ENCODE measurements around the gene ANGPTL8. TPM values are rescaled to one million over a fixed set of nuclear protein-coding genes. Genes with fewer than 3 reads are reported as not detected.

ANGPTL8 gene
- total and polyA plus RNA-seq, 4 donors: 11.8 TPM; not detected in 3

- intact Hi-C loops (cut with DNase I): loop anchor here (2.0 to 5.0 kb wide), 4 partner anchors 35 to 169 kb away; no protein-coding TSS in a partner anchor
- Histone ChIP-seq H3K4me3 (ENCODE audit: low read length in 2 of 2) (no peak overlapping the region), H3K27ac (ENCODE audit: low read depth in 1 of 2, low read length in 2 of 2) (no peak overlapping the region), H3K36me3 (ENCODE audit: control insufficient read depth in 1 of 2, insufficient read depth in 2 of 2, low read length in 1 of 2) (no peaks in the 10 kb centered on the region), H3K9me3 (ENCODE audit: control insufficient read depth, low read length) (no peaks in the 10 kb centered on the region), H3K27me3 (ENCODE audit: control insufficient read depth in 1 of 2, insufficient read depth in 2 of 2, low read length in 1 of 2) (no peaks in the 10 kb centered on the region), H3K4me1 (ENCODE audit: control insufficient read depth in 1 of 2, insufficient read depth in 2 of 2, low read length in 2 of 2) (no peaks in the 10 kb centered on the region)
- ATAC-seq (ENCODE audit: low FRiP score) (no peak), DNase-seq (no peak)
- 92% methylated on average over 24 of the region's 24 CpGs for WGBS, 2 donors
Measured at GRCh38 chr19:11201791-11202190, 37.6 kb upstream of the ANGPTL8 start.

- 64 to 67% methylated on average over 20 of the region's 20 CpGs for WGBS, 2 donors
- H3K4me1 ChIP-seq (ENCODE audit: control insufficient read depth in 1 of 2, insufficient read depth in 2 of 2, low read length in 2 of 2): no peaks in the 10 kb centered on the region
- DNase-seq (no peak), ATAC-seq (ENCODE audit: low FRiP score) (peak; percentile 1)
- H3K4me3 ChIP-seq (ENCODE audit: low read length in 2 of 2): no peak overlapping the region
- no peaks in the 10 kb centered on the region for H3K27me3 ChIP-seq (ENCODE audit: control insufficient read depth in 1 of 2, insufficient read depth in 2 of 2, low read length in 1 of 2)
- H3K27ac ChIP-seq (ENCODE audit: low read depth in 1 of 2, low read length in 2 of 2): peak overlapping the region; percentile 71 to 83
- no peaks in the 10 kb centered on the region for H3K9me3 ChIP-seq (ENCODE audit: control insufficient read depth, low read length)
- intact Hi-C loops (cut with DNase I): loop anchor here (2.0 to 5.0 kb wide), 4 partner anchors 36 to 170 kb away; no protein-coding TSS in a partner anchor
- H3K36me3 ChIP-seq (ENCODE audit: control insufficient read depth in 1 of 2, insufficient read depth in 2 of 2, low read length in 1 of 2): no peaks in the 10 kb centered on the region
Measured at GRCh38 chr19:11202488-11203193, 36.8 kb upstream of the ANGPTL8 start.

GRCh38 chr19:11203194-11204075 is 36.0 kb upstream of the ANGPTL8 start:
- intact Hi-C loops (cut with DNase I): loop anchor here (2.0 to 5.0 kb wide), 5 partner anchors 37 to 173 kb away; no protein-coding TSS in a partner anchor
- ATAC-seq (ENCODE audit: low FRiP score) (peak; percentile 83), DNase-seq (peak; percentile 91 to 94)
- H3K4me1 ChIP-seq (ENCODE audit: control insufficient read depth in 1 of 2, insufficient read depth in 2 of 2, low read length in 2 of 2): no peaks in the 10 kb centered on the region
- 4 to 8% methylated on average over 17 of the region's 17 CpGs for WGBS, 2 donors
- no peaks in the 10 kb centered on the region for H3K27me3 ChIP-seq (ENCODE audit: control insufficient read depth in 1 of 2, insufficient read depth in 2 of 2, low read length in 1 of 2)
- H3K9me3 ChIP-seq (ENCODE audit: control insufficient read depth, low read length): no peaks in the 10 kb centered on the region
- H3K4me3 ChIP-seq (ENCODE audit: low read length in 2 of 2): no peak overlapping the region
- H3K27ac ChIP-seq (ENCODE audit: low read depth in 1 of 2, low read length in 2 of 2): peak overlapping the region; percentile 71 to 83
- no peaks in the 10 kb centered on the region for H3K36me3 ChIP-seq (ENCODE audit: control insufficient read depth in 1 of 2, insufficient read depth in 2 of 2, low read length in 1 of 2)

- no peaks in the 10 kb centered on the region for H3K36me3 ChIP-seq (ENCODE audit: control insufficient read depth in 1 of 2, insufficient read depth in 2 of 2, low read length in 1 of 2)
- peak; percentile 0 for ATAC-seq (ENCODE audit: low FRiP score)
- no peak overlapping the region for H3K4me3 ChIP-seq (ENCODE audit: low read length in 2 of 2)
- peak overlapping the region in 1 of 2 donors; percentile 29 for H3K27ac ChIP-seq (ENCODE audit: low read depth in 1 of 2, low read length in 2 of 2)
- DNase-seq: no peak
- H3K4me1 ChIP-seq (ENCODE audit: control insufficient read depth in 1 of 2, insufficient read depth in 2 of 2, low read length in 2 of 2): no peaks in the 10 kb centered on the region
- 52 to 53% methylated on average over 9 of the region's 9 CpGs for WGBS, 2 donors
- no peaks in the 10 kb centered on the region for H3K9me3 ChIP-seq (ENCODE audit: control insufficient read depth, low read length)
- H3K27me3 ChIP-seq (ENCODE audit: control insufficient read depth in 1 of 2, insufficient read depth in 2 of 2, low read length in 1 of 2): no peaks in the 10 kb centered on the region
- intact Hi-C loops (cut with DNase I): loop anchor here (2.0 to 5.0 kb wide), 2 partner anchors 172 to 173 kb away; no protein-coding TSS in a partner anchor
Measured at GRCh38 chr19:11204076-11204602, 35.3 kb upstream of the ANGPTL8 start.

- DNase-seq (peak; percentile 81 to 83), ATAC-seq (ENCODE audit: low FRiP score) (no peak)
- H3K4me1 ChIP-seq (ENCODE audit: control insufficient read depth in 1 of 2, insufficient read depth in 2 of 2, low read length in 2 of 2): no peaks in the 10 kb centered on the region
- H3K9me3 ChIP-seq (ENCODE audit: control insufficient read depth, low read length): no peaks in the 10 kb centered on the region
- H3K27ac ChIP-seq (ENCODE audit: low read depth in 1 of 2, low read length in 2 of 2): peak overlapping the region in 1 of 2 donors; percentile 49
- no peaks in the 10 kb centered on the region for H3K36me3 ChIP-seq (ENCODE audit: control insufficient read depth in 1 of 2, insufficient read depth in 2 of 2, low read length in 1 of 2)
- whole genome bisulfite sequencing, 2 donors: 9 to 10% methylated on average over 5 of the region's 5 CpGs
- no peak overlapping the region for H3K4me3 ChIP-seq (ENCODE audit: low read length in 2 of 2)
- H3K27me3 ChIP-seq (ENCODE audit: control insufficient read depth in 1 of 2, insufficient read depth in 2 of 2, low read length in 1 of 2): no peaks in the 10 kb centered on the region
- intact Hi-C loops (cut with DNase I): loop anchor here (2.0 to 5.0 kb wide), 2 partner anchors 173 to 174 kb away; no protein-coding TSS in a partner anchor
Measured at GRCh38 chr19:11204943-11205349, 34.5 kb upstream of the ANGPTL8 start.

GRCh38 chr19:11205939-11206570 is 33.4 kb upstream of the ANGPTL8 start:
- no peaks in the 10 kb centered on the region for H3K27me3 ChIP-seq (ENCODE audit: control insufficient read depth in 1 of 2, insufficient read depth in 2 of 2, low read length in 1 of 2)

GRCh38 chr19:11208561-11209471 is 30.6 kb upstream of the ANGPTL8 start:
- intact Hi-C loops (cut with DNase I): no loop called here
- ATAC-seq (ENCODE audit: low FRiP score) (no peak), DNase-seq (no peak)
- Histone ChIP-seq H3K4me3 (ENCODE audit: low read length in 2 of 2) (no peak overlapping the region), H3K36me3 (ENCODE audit: control insufficient read depth in 1 of 2, insufficient read depth in 2 of 2, low read length in 1 of 2) (no peaks in the 10 kb centered on the region), H3K27ac (ENCODE audit: low read depth in 1 of 2, low read length in 2 of 2) (no peak overlapping the region), H3K27me3 (ENCODE audit: control insufficient read depth in 1 of 2, insufficient read depth in 2 of 2, low read length in 1 of 2) (no peaks in the 10 kb centered on the region), H3K9me3 (ENCODE audit: control insufficient read depth, low read length) (no peaks in the 10 kb centered on the region), H3K4me1 (ENCODE audit: control insufficient read depth in 1 of 2, insufficient read depth in 2 of 2, low read length in 2 of 2) (no peaks in the 10 kb centered on the region)
- WGBS, 2 donors: 84 to 87% methylated on average over 37 to 38 of the region's 38 CpGs

More at GRCh38 chr19:11205939-11206570, 33.4 kb upstream of the ANGPTL8 start:
- no peak overlapping the region for H3K27ac ChIP-seq (ENCODE audit: low read depth in 1 of 2, low read length in 2 of 2)
- no peak overlapping the region for H3K4me3 ChIP-seq (ENCODE audit: low read length in 2 of 2)
- H3K36me3 ChIP-seq (ENCODE audit: control insufficient read depth in 1 of 2, insufficient read depth in 2 of 2, low read length in 1 of 2): no peaks in the 10 kb centered on the region
- DNase-seq (no peak), ATAC-seq (ENCODE audit: low FRiP score) (no peak)
- 80 to 84% methylated on average over 9 of the region's 9 CpGs for WGBS, 2 donors
- H3K4me1 ChIP-seq (ENCODE audit: control insufficient read depth in 1 of 2, insufficient read depth in 2 of 2, low read length in 2 of 2): no peaks in the 10 kb centered on the region
- intact Hi-C loops (cut with DNase I): loop anchor here in 1 of 2 donors (2.0 kb wide), 1 partner anchor 175 kb away; no protein-coding TSS in a partner anchor
- no peaks in the 10 kb centered on the region for H3K9me3 ChIP-seq (ENCODE audit: control insufficient read depth, low read length)
